ENCODE measurements around the gene CIBAR2.

DNA sequence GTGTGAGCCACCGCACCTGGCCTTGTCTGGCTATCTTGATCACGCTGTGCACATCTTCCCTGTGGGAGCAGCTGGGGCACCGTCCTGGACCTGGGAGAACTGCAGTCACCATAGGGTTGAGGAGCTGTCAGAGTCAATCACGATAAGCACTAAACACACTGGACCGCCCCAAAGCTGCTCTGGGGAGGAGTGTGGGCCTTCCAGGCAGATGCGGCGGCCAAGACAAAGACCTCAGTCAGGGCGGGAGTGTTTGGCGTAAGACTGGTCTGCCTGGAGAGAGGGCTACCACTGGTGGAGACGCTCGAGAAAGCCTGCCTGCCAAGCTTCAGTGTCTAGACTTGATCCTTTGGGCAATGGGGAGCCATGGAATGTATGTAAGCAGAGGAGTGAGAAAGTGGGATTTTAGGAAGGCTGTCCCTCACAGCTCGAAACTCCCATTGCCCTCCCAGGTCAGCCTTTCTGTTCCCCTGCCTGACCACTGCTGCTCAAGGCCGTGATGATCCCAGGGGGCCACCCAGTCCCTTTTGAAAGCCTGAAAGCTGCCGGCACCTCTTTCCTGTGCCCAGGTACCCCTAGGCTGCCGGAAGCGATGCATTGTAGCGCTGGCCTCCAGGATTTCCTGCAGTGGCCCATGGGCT is 29.3 kb upstream of the CIBAR2 start:
- no peak for TF ChIP-seq CTCF (IDR thresholded peaks at IDR 0.05; ENCODE audit: insufficient read depth, low read length)
- TF ChIP-seq, protein P1, sequence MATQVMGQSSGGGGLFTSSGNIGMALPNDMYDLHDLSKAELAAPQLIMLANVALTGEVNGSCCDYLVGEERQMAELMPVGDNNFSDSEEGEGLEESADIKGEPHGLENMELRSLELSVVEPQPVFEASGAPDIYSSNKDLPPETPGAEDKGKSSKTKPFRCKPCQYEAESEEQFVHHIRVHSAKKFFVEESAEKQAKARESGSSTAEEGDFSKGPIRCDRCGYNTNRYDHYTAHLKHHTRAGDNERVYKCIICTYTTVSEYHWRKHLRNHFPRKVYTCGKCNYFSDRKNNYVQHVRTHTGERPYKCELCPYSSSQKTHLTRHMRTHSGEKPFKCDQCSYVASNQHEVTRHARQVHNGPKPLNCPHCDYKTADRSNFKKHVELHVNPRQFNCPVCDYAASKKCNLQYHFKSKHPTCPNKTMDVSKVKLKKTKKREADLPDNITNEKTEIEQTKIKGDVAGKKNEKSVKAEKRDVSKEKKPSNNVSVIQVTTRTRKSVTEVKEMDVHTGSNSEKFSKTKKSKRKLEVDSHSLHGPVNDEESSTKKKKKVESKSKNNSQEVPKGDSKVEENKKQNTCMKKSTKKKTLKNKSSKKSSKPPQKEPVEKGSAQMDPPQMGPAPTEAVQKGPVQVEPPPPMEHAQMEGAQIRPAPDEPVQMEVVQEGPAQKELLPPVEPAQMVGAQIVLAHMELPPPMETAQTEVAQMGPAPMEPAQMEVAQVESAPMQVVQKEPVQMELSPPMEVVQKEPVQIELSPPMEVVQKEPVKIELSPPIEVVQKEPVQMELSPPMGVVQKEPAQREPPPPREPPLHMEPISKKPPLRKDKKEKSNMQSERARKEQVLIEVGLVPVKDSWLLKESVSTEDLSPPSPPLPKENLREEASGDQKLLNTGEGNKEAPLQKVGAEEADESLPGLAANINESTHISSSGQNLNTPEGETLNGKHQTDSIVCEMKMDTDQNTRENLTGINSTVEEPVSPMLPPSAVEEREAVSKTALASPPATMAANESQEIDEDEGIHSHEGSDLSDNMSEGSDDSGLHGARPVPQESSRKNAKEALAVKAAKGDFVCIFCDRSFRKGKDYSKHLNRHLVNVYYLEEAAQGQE (IDR thresholded peaks at IDR 0.05; ENCODE audit: insufficient replicate concordance, low read depth) = no peak
- no peak for TF ChIP-seq POLR2AphosphoS5 (IDR thresholded peaks at IDR 0.05; ENCODE audit: low read depth)

Measured in HL-60 (cell line).